DOHH2 (cell line): ENCODE measurements around the gene UBE2R2.

ENCODE experiments used
- H3F3A ChIP-seq: fragments of 200-600 bp; sonication (generic), shearing (Covaris generic); 2 replicates; pipeline ENCODE4 v1.6.0; 2016; ENCODE audit warnings: antibody characterized with exemption, mild to moderate bottlenecking; ENCODE audit not compliant: control insufficient read depth, insufficient read depth
- H3K27ac ChIP-seq: fragments of 200-600 bp; sonication (generic); 2 replicates; pipeline ENCODE4 v1.5.1; 2014; ENCODE audit warnings: low read depth, mild to moderate bottlenecking, low read length, moderate library complexity
- H3K27me3 ChIP-seq: fragments of 200-600 bp; sonication (generic); 2 replicates; pipeline ENCODE4 v1.6.1; 2014; ENCODE audit warnings: mild to moderate bottlenecking, low read length, mixed read lengths; ENCODE audit not compliant: control insufficient read depth
- H3K36me3 ChIP-seq: fragments of 200-600 bp; sonication (generic); 2 replicates; pipeline ENCODE4 v1.6.1; 2014; ENCODE audit warnings: mild to moderate bottlenecking, low read length, moderate library complexity, mixed read lengths; ENCODE audit not compliant: control insufficient read depth
- H3K4me1 ChIP-seq: fragments of 200-600 bp; sonication (generic); 2 replicates; pipeline ENCODE4 v1.6.1; 2014; ENCODE audit warnings: mild to moderate bottlenecking, low read length, mixed read lengths; ENCODE audit not compliant: control insufficient read depth
- H3K4me2 ChIP-seq: fragments of 200-600 bp; sonication (generic); 2 replicates; pipeline ENCODE4 v1.6.0; 2014; ENCODE audit warnings: mild to moderate bottlenecking, low read length, moderate library complexity
- H3K4me3 ChIP-seq: fragments of 200-600 bp; sonication (generic); 2 replicates; pipeline ENCODE4 v1.5.1; 2014; ENCODE audit warnings: mild to moderate bottlenecking, low read length, mixed read lengths
- H3K79me2 ChIP-seq: fragments of 200-600 bp; sonication (generic); 2 replicates; pipeline ENCODE4 v1.6.1; 2014; ENCODE audit warnings: mild to moderate bottlenecking, low read length, mixed read lengths; ENCODE audit not compliant: control insufficient read depth
- H3K9me2 ChIP-seq: fragments of 200-600 bp; sonication (generic); replicated peaks from 2 replicates; pipeline ENCODE4 v1.6.1; 2014; ENCODE audit warnings: mild to moderate bottlenecking, low read length, mixed read lengths; ENCODE audit not compliant: control insufficient read depth
- H3K9me3 ChIP-seq: fragments of 200-600 bp; sonication (generic); 2 replicates; pipeline ENCODE4 v1.6.1; 2014; ENCODE audit warnings: antibody characterized with exemption, low read length, mixed read lengths; ENCODE audit not compliant: control insufficient read depth, insufficient read depth
- H4K20me1 ChIP-seq: fragments of 200-600 bp; sonication (generic); 2 replicates; pipeline ENCODE4 v1.6.0; 2014; ENCODE audit warnings: low read depth, mild to moderate bottlenecking, antibody characterized with exemption, low read length, moderate library complexity; ENCODE audit not compliant: control insufficient read depth, insufficient read depth
- CTCF ChIP-seq: fragments of 200-600 bp; sonication (generic); IDR thresholded peaks from one replicate; pipeline ENCODE4 v1.5.1; 2014; ENCODE audit warnings: antibody characterized with exemption, mild to moderate bottlenecking, low read depth, low read length; ENCODE audit not compliant: poor library complexity, severe bottlenecking
- EZH2phosphoT487 ChIP-seq: fragments of 200-600 bp; sonication (generic); IDR thresholded peaks from 2 replicates; pipeline ENCODE4 v1.6.1; 2017; ENCODE audit warnings: borderline replicate concordance, mild to moderate bottlenecking, antibody characterized with exemption, low read length, moderate library complexity, mixed read lengths

Gene UBE2R2

GRCh38 chr9:33809506-33809905 is 7.5 kb upstream of the UBE2R2 start:
- no peaks in the 10 kb centered on the region for H3K36me3 ChIP-seq
- H3K9me3 ChIP-seq: no peaks in the 10 kb centered on the region
- H3K27ac ChIP-seq: no peak overlapping the region
- peaks cover 46% of the 10 kb centered on the region for H3K4me1 ChIP-seq
- H3K4me2 ChIP-seq: peak overlapping the region; percentile 67; the same call in 1 of the 2 replicates
- H3K4me3 ChIP-seq: no peak overlapping the region
- no peaks in the 10 kb centered on the region for H3K9me2 ChIP-seq
- no peaks in the 10 kb centered on the region for H4K20me1 ChIP-seq
- H3K79me2 ChIP-seq: peaks cover 5% of the 10 kb centered on the region
- peaks cover 2% of the 10 kb centered on the region; the same call in 1 of the 2 replicates for H3F3A ChIP-seq
- TF ChIP-seq EZH2phosphoT487: no peak
- TF ChIP-seq CTCF: no peak
- H3K27me3 ChIP-seq: no peaks in the 10 kb centered on the region

GRCh38 chr9:33813712-33814641 is 3.0 kb upstream of the UBE2R2 start:
- Histone ChIP-seq H4K20me1 (peaks cover under 1% of the 10 kb centered on the region; the same call in 1 of the 2 replicates), H3K9me3 (no peaks in the 10 kb centered on the region), H3K4me2 (peak overlapping the region; percentile 97), H3K4me1 (peaks cover 49% of the 10 kb centered on the region), H3F3A (peaks cover 17% of the 10 kb centered on the region), H3K79me2 (peaks cover 42% of the 10 kb centered on the region), H3K9me2 (no peaks in the 10 kb centered on the region), H3K27ac (peak overlapping the region; percentile 96), H3K4me3 (peak overlapping the region; percentile 89), H3K36me3 (peaks cover 13% of the 10 kb centered on the region), H3K27me3 (no peaks in the 10 kb centered on the region)
- TF ChIP-seq EZH2phosphoT487 (no peak), CTCF (peak; percentile 31)

GRCh38 chr9:33815781-33816180 is 1.2 kb upstream of the UBE2R2 start:
- Histone ChIP-seq H3F3A (peaks cover 17% of the 10 kb centered on the region), H4K20me1 (peaks cover 16% of the 10 kb centered on the region; the same call in 1 of the 2 replicates), H3K4me3 (peak overlapping the region; percentile 89), H3K9me2 (no peaks in the 10 kb centered on the region), H3K4me2 (peak overlapping the region; percentile 97), H3K9me3 (no peaks in the 10 kb centered on the region), H3K27ac (peak overlapping the region; percentile 96), H3K4me1 (peaks cover 58% of the 10 kb centered on the region), H3K79me2 (peaks cover 60% of the 10 kb centered on the region), H3K36me3 (peaks cover 30% of the 10 kb centered on the region), H3K27me3 (no peaks in the 10 kb centered on the region)
- no peak for TF ChIP-seq CTCF
